Right cardiac atrium (tissue), 5 donors: ENCODE measurements around the gene NPL. TPM values are rescaled to one million over a fixed set of nuclear protein-coding genes. Genes with fewer than 3 reads are reported as not detected.
A peak's percentile ranks its signal among the peaks of the same experiment; 100 is the strongest.

Experiments
- ATAC-seq, 2 donors: fragments of 200-7000 bp; cut with Tn5 transposase; one replicate each; pipeline versions ENCODE4 v1.8.0 to v1.9.1; 2020; ENCODE audit warnings: moderate library complexity in 2 of 2, mild to moderate bottlenecking in 1 of 2
- DNase-seq, 3 donors: peaks; one replicate each; pipeline ENCODE4 v3.0.0-alpha.2; 2020
- H3K27ac ChIP-seq: one replicate; pipeline ENCODE4 v1.5.1; 2013; ENCODE audit warnings: mild to moderate bottlenecking, low read length, control low read depth, moderate library complexity
- H3K27me3 ChIP-seq: one replicate; pipeline ENCODE4 v1.6.1; 2013; ENCODE audit not compliant: control insufficient read depth, insufficient read depth
- H3K4me1 ChIP-seq: one replicate; pipeline ENCODE4 v1.6.1; 2013; ENCODE audit warnings: low read length; ENCODE audit not compliant: control insufficient read depth, insufficient read depth
- H3K4me3 ChIP-seq: one replicate; pipeline ENCODE4 v1.5.1; 2013; ENCODE audit warnings: low read length, control low read depth
- H3K9me3 ChIP-seq: one replicate; pipeline ENCODE4 v1.6.1; 2013; ENCODE audit warnings: low read length; ENCODE audit not compliant: control insufficient read depth
- WGBS: extraction: QIAGEN DNeasy Blood & Tissue Kit; methylation state at CpG from one replicate; pipeline ENCODE4 v1.1.7; 2013; 5-methylcytosine and 5-hydroxymethylcytosine counted together
- intact Hi-C, 4 donors: fragments of 100-400 bp; cut with DNase I; formaldehyde crosslinking; loops; one replicate each; pipeline versions ENCODE4 v1.11.0 to v1.14.0; 2022 to 2023
- polyA plus RNA-seq: library from polyadenylated mRNA; stranded (reverse); fragments of 200-250 nt; gene quantifications from one replicate; pipeline ENCODE4 v1.2.3, GENCODE V29; 2013
- total RNA-seq, 4 donors: library from RNA; stranded (reverse); fragmentation: NEBNext Ultra II Directional; extraction: Animal tissue kit (Norgen Biotek cat#: 25700); gene quantifications; one replicate each; pipeline ENCODE4 v1.2.1, GENCODE V29; 2021
- donor health status: healthy with polysubstance abuse.
- donor health status: DM: no; HTN: yes; CAD: no.
- donor health status: DM: no; HTN: no; CAD: no.
- donor health status: DM: no; HTN: yes; CAD: no; lungs with severe emphysema.
- donor health status: DM: yes; HTN: yes; CAD: no.

Gene NPL
- total and polyA plus RNA-seq, 5 donors = 3.2 to 9.6 (median 9.2) TPM

DNA sequence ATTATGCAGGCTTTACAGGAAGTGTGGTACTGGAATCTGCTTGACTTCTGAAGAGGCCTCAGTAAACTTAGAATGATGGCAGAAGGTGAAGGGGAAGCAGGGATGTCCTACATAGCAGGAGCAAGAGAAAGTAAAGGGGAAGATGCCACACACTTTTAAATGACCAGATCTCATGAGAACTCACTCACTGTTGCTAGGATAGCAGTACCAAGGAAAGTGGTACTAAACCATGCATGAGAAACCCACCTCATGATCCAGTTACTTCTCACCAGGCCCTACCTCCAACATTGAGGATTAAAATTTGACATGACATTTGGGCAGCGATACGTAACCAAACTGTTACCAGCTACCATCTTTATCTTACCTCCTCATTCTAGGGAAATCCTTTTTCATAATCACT lies 59.2 kb downstream of the NPL start:
- H3K27me3 ChIP-seq = no peaks in the 10 kb centered on the region
- no peak overlapping the region for H3K4me3 ChIP-seq
- ATAC-seq (no peak), DNase-seq (no peak)
- 98% methylated on average over 2 of the region's 2 CpGs for WGBS
- H3K4me1 ChIP-seq = no peaks in the 10 kb centered on the region
- H3K9me3 ChIP-seq = no peaks in the 10 kb centered on the region
- intact Hi-C loops = no loop called here
- no peak overlapping the region for H3K27ac ChIP-seq

DNA sequence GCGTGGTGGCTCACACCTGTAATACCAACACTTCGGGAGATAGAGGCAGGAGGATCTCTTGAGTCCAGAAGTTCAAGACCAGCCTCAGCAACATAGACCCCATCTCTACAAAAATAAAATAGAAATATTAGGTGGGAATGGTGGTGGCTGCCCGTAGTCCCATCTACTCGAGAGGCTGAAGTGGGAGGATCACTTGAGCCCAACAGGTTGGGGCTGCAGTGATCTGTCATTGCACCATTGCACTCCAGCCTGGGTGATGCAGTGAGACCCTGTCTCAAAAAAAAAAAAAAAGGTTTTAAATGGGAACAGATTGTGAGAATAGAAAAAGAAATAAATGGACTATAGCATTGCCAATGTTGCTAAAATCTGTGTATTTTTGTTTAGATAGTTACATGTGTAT lies 60.7 kb downstream of the NPL start:
- 85% methylated on average over 4 of the region's 4 CpGs for WGBS
- no peaks in the 10 kb centered on the region for H3K27me3 ChIP-seq
- intact Hi-C loops = no loop called here

DNA sequence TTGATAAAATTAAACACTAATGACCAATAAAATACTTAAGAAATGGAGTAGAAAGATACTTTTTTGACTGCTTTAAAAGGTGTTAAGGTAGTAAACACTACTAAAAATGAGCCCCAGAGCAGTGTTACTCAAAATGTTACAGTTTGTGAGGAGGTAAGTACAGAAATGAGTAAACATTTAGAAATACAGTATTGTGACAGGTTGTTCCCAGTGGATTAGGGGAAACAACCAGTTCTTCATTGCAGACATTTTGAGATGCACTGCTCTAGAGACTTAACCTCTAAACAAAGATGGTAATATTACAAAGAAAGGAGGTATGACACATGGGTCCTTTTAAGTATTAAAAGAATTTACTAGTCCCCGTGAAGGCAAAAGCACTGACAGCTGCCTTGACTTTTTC lies 62.3 kb downstream of the NPL start:
- Histone ChIP-seq H3K27ac (no peak overlapping the region), H3K9me3 (no peaks in the 10 kb centered on the region), H3K4me3 (no peak overlapping the region), H3K27me3 (no peaks in the 10 kb centered on the region), H3K4me1 (no peaks in the 10 kb centered on the region)
- WGBS = 82% methylated on average over 1 of the region's 1 CpG
- intact Hi-C loops = no loop called here
- ATAC-seq (no peak), DNase-seq (no peak)

More for the DNA sequence above, 60.7 kb downstream of the NPL start:
- DNase-seq (no peak), ATAC-seq (no peak)
- Histone ChIP-seq H3K27ac (no peak overlapping the region), H3K4me1 (no peaks in the 10 kb centered on the region), H3K9me3 (no peaks in the 10 kb centered on the region), H3K4me3 (no peak overlapping the region)

DNA sequence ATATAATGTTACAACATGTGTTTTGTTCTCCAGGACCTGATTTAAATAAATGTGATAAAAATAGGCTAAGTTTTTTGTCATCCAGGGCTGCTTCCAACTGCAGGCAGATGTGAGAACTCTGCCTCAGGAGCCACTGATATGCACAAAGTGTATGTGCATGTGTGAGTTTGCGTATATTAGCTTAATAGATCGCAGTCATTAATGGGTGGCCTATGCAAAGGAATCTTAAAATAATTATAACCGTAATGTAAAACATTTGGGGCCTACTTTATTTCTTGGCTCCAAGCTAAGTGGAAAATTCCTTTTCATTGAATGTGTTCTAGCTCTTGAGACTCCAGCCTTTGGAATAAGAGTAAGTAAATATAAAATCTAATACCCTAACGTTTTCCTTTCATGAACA lies 66.3 kb downstream of the NPL start:
- DNase-seq (no peak), ATAC-seq (no peak)
- Histone ChIP-seq H3K4me1 (no peaks in the 10 kb centered on the region), H3K27ac (no peak overlapping the region), H3K4me3 (no peak overlapping the region), H3K9me3 (no peaks in the 10 kb centered on the region), H3K27me3 (no peaks in the 10 kb centered on the region)
- WGBS = 61% methylated on average over 4 of the region's 4 CpGs
- intact Hi-C loops = no loop called here

DNA sequence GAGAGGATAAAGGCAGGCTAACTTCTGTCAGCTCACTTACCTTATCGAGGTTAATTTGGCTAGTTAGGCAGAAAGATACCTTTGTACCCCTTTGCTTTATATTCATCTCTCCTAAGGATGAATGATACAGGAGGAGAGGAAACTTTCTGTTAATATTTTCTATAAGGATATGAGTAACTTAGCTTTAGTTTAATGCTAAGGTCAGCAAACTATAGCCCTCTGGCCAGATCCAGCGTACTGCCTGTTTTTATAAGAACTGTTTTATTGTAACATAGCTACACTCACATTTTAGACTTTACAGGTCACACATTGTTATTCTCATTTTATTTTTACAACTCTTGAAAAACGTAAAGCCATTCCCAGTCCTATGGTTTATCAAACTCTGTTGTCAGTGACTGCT lies 67.6 kb downstream of the NPL start:
- Histone ChIP-seq H3K4me1 (no peaks in the 10 kb centered on the region), H3K27ac (no peak overlapping the region), H3K9me3 (no peaks in the 10 kb centered on the region), H3K27me3 (no peaks in the 10 kb centered on the region), H3K4me3 (no peak overlapping the region)
- 92% methylated on average over 3 of the region's 3 CpGs for WGBS
- ATAC-seq = no peak
- DNase-seq = no peak
- intact Hi-C loops = no loop called here

DNA sequence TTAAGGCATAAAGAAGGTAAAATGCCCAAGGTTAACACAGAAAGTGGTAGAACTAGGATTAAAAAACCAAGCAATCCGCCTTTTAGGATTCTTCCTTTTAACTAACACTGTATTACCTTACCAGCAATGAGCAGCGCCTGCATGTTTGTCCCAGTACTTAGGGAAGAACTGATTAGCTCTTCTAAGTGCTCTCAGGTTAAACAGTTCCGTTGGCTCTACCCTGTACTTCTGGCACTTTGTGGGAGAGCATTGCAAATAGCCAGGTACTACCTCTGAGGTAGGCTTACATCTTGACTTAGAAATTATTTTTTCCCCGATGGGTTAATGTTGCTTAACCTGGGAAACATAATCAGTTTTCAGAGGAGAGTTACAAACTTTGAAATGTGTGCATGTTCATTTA lies 71.1 kb downstream of the NPL start:
- H3K27me3 ChIP-seq = no peaks in the 10 kb centered on the region
- no peaks in the 10 kb centered on the region for H3K4me1 ChIP-seq
- no peak overlapping the region for H3K27ac ChIP-seq
- DNase-seq = no peak
- WGBS = 90% methylated on average over 4 of the region's 4 CpGs
- intact Hi-C loops = no loop called here
- no peaks in the 10 kb centered on the region for H3K9me3 ChIP-seq
- no peak for ATAC-seq
- no peak overlapping the region for H3K4me3 ChIP-seq

DNA sequence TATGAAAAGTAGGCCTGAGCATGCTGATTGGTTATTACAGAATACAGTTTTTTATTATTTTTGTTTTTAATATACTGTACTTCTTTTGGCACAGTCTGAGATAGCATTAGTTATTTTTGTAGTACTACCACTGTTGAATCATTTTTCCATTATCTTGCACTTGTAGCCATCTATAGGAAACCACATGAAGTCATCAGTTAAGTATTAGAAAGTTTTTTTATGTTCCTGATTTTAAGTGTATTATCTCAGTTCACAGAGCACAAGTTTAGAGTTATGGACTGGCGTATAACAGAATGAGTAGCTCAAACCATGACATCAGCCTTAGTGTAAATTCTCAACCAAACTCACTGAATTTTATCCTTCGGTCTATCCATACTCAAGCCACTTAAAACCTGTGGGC lies 72.4 kb downstream of the NPL start:
- 82% methylated on average over 2 of the region's 2 CpGs for WGBS
- ATAC-seq = no peak
- intact Hi-C loops = no loop called here

DNA sequence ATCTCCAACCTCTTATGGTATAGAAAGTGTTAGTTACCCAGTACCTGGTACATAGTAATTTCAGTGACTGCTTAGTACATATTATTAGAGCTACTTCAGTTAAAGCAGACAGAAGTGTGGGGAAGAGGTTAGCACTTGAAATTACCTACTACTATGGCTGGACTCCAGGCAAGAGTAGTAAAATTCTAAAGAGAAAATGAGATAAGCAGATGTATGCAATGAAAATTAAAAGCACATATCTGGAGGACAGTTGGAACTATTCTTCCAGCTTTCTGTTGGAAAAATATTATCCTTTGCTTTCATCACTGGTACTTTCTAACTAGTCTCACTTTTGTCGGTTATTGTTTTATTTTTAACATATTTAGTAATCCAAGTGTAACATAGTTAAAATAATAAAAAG lies 73.3 kb downstream of the NPL start:
- H3K4me1 ChIP-seq = no peaks in the 10 kb centered on the region
- no peak for DNase-seq
- WGBS = 89% methylated on average over 1 of the region's 1 CpG
- H3K27me3 ChIP-seq = no peaks in the 10 kb centered on the region
- no peak overlapping the region for H3K4me3 ChIP-seq
- ATAC-seq = no peak
- H3K27ac ChIP-seq = no peak overlapping the region
- intact Hi-C loops = no loop called here
- no peaks in the 10 kb centered on the region for H3K9me3 ChIP-seq

More for the DNA sequence above, 72.4 kb downstream of the NPL start:
- Histone ChIP-seq H3K4me3 (no peak overlapping the region), H3K9me3 (no peaks in the 10 kb centered on the region), H3K27ac (no peak overlapping the region), H3K27me3 (no peaks in the 10 kb centered on the region), H3K4me1 (no peaks in the 10 kb centered on the region)
- no peak for DNase-seq

DNA sequence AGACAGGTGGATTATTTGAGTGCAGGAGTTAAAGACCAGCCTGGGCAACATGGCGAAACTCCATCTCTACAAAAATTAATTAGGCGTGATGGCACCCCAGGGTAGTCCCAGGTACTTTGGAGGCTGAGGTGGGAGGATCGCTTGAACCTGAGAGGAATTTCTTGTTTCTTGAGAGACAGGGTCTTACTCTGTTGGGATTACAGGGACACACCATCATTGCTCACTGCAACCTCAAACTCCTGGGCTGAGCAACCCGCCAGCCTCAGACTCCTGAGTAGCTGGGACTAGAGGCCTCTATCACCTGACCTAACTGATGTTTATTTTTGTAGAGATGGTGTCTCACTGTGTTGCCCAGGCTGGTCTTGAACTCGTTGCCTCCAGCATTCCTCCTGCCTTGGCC lies 74.4 kb downstream of the NPL start:
- Histone ChIP-seq H3K4me3 (no peak overlapping the region), H3K27ac (no peak overlapping the region), H3K27me3 (no peaks in the 10 kb centered on the region), H3K4me1 (no peaks in the 10 kb centered on the region), H3K9me3 (no peaks in the 10 kb centered on the region)
- 98% methylated on average over 5 of the region's 5 CpGs for WGBS
- intact Hi-C loops = no loop called here
- ATAC-seq (no peak), DNase-seq (no peak)

DNA sequence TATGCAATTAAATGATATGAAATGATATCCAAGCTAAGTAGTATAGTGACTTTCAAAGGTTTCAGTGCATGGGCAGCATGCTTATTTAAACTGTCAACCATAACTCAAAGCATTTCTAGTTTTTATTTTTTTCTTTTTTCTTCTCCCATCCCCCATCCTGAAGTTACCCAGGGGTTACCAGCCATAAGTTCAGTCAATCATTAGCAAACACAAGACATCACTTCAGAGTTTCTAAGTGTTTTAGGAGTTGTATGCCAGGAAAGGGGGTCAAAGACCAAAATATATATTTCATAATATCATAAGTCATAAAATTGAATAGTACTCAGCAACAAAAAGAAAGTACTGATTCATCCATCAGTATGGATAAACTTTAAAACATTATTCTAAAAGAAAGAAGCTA lies 78.3 kb downstream of the NPL start:
- Histone ChIP-seq H3K4me3 (no peak overlapping the region), H3K27me3 (no peaks in the 10 kb centered on the region), H3K27ac (no peak overlapping the region), H3K9me3 (no peaks in the 10 kb centered on the region), H3K4me1 (no peaks in the 10 kb centered on the region)
- DNase-seq (no peak), ATAC-seq (no peak)
- intact Hi-C loops = no loop called here

DNA sequence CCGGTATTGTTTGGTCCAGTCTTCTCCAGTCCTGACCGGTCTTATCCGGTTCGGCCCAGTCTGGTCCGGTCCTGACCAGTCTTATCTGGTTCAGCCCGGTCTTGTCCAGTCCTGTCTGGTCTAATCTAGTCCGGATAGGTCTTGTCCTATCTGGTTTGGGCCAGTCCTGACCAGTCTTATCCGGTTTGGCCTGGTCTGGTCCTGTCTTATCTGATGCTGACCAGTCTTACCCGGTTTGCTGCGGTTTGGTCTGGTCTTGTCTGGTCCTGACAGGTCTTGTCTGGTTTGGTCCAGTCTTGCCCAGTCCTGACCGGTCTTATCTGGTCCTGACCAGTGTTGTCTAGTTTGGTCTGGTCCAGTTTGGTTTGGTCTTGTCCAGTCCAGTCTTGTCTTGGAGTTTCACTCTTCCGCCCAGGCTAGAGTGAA lies 79.7 kb downstream of the NPL start:
- intact Hi-C loops = no loop called here

DNA sequence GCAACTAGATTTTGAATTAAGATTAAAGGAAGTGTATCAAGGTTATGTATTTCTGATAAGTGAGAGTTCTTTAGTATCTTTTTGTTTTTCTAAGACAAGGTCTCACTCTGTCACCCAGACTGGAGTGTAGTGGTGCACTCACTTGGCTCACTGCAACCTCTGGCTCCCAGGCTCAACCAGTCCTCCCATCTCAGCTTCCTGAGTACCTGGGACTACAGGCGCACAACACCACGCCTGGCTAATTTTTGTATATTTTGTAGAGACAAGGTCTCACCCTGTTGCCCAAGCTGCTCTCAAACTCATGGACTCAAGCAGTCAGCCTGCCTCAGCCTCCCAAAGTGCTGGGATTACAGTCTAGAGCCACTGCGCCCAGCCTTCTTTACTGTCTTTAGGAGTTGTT lies 83.3 kb downstream of the NPL start:
- intact Hi-C loops = no loop called here
- ATAC-seq = no peak
- no peak for DNase-seq
- Histone ChIP-seq H3K9me3 (no peaks in the 10 kb centered on the region), H3K4me1 (no peaks in the 10 kb centered on the region), H3K4me3 (no peak overlapping the region), H3K27ac (no peak overlapping the region), H3K27me3 (no peaks in the 10 kb centered on the region)
- WGBS = 99% methylated on average over 3 of the region's 3 CpGs

More for the DNA sequence above, 79.7 kb downstream of the NPL start:
- Histone ChIP-seq H3K27me3 (no peaks in the 10 kb centered on the region), H3K4me1 (no peaks in the 10 kb centered on the region), H3K9me3 (no peaks in the 10 kb centered on the region), H3K4me3 (no peak overlapping the region), H3K27ac (no peak overlapping the region)
- DNase-seq (no peak), ATAC-seq (peak in 1 of 2 donors; percentile 29)
- 97% methylated on average over 12 of the region's 12 CpGs for WGBS
